Measurements from ENCODE around the gene SERPINA3. TPM values are rescaled to one million over a fixed set of nuclear protein-coding genes. Genes with fewer than 3 reads are reported as not detected.
A peak's percentile ranks its signal among the peaks of the same experiment; 100 is the strongest.
"Not testable (repeated sequence)": the region's sequence is repeated elsewhere in the genome, so short reads cannot be mapped to it uniquely, and the experiment has no call there.

SERPINA3 gene
- total RNA-seq, 2 donors from 2014 or later, result 232 to 284 TPM

DNA sequence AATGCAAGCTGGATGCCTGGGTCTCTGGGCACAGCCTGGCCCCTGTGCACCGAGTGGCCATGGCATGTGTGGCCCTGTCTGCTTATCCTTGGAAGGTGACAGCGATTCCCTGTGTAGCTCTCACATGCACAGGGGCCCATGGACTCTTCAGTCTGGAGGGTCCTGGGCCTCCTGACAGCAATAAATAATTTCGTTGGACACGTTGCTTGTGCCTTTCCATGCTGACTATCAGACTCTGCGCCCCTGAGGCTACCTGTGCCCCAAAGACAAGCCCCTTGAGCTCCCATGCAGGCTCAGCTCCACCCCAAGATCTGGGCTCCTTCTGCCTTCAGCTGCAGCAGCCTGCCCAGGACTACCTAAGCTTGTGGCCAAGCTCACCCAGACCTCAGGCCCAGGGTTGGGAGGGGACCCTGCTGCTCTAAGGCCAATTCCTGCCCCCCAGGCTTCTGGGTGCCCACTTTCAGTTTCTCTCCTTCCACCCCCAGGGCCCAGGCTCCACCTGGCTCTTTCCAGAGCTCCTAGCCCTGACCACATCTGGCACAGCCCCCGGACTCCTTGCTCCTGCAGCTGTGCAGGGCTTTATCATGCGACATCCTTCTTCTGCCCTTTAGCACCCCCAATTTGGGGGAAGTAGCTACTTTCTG lies 11.8 kb downstream of the SERPINA3 start:
- ATAC-seq (no peak), DNase-seq (no peak)
- intact Hi-C loops (cut with DNase I), result no loop called here

DNA sequence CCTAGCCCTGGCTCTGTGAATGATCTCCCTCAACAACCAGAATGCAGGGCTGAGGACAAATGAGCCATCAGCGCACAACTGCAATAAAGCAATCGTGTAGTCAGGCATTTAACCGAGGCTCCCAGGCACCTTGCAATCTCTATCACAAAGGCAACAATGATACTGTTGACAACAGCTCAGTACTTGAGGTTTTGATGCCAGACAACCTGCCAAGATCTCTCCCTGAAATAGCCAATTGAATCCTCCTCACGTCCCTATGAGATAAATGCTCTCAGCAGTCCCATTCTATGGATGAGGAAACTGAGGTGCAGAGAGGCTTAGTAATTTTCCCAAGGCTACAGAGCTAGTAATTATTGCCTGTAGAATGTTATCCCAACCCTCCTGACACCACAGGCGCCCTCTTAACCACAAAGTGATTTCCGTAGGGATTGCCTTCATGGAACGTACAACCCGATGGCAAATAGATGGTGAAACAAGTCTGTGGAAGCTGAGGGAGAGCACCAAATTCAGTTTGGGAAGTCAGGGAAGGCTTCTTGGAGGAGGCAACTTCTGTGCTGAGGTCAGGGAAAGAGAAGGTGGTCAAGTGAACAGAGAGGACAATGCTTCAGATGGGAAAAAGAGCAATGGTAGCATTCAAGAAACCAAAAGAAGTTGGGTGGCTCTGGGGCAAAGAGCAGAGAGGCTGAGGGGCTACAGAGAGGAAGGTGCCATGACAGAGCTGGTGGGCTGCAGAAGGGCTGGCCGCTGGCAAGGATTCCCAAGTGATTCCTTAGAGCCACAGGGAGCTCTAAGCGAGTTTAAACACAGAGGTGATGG lies 12.6 kb downstream of the SERPINA3 start:
- intact Hi-C loops (cut with DNase I), result no loop called here
- no peak for ATAC-seq
- DNase-seq, result no peak

DNA sequence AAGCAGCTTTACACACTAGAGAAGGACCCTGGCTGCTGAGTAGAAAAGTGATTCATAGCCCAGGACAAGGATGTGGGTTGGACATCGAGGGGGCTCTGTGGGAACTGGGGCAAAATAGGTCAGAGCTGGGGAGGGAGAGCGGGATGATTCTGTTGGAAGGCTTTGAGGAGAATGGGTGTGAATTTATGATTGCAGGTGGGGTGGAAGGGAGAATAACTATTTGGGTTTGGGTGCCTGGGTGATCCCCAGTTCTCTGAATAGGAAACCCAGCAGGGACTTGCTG lies 13.1 kb downstream of the SERPINA3 start:
- DNase-seq (no peak), ATAC-seq (peak in 1 of 2 donors; percentile 33)
- intact Hi-C loops (cut with DNase I), result no loop called here

GRCh38 chr14:94628578-94628977 lies 16.4 kb downstream of the SERPINA3 start:
- DNase-seq, result no peak
- intact Hi-C loops (cut with DNase I), result no loop called here

DNA sequence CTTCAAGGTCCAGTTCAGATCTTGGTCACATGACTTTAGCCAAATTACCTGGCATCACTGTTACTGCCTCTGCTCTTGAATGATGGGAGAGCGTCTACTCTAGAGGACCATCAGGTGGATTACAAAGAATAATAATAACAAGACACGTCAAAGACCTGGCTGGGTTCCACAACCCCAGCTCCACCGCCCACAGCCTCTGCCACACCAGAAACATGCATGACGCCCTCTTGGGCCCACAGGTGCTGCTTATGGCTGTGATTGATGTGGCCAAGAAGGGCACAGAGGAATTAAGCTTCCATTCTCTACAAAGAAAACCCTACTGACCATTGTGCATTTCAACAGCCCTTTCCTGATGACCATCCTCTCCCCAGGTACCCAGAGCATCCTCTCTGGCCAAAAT lies 18.2 kb downstream of the SERPINA3 start:
- ATAC-seq, result no peak
- intact Hi-C loops (cut with DNase I), result no loop called here

More at GRCh38 chr14:94628578-94628977, 16.4 kb downstream of the SERPINA3 start:
- no peak for ATAC-seq

GRCh38 chr14:94631050-94631449 lies 18.9 kb downstream of the SERPINA3 start:
- DNase-seq, result no peak
- no peak for ATAC-seq
- intact Hi-C loops (cut with DNase I), result no loop called here

More for the DNA sequence above, 18.2 kb downstream of the SERPINA3 start:
- no peak for DNase-seq

GRCh38 chr14:94631536-94632304 lies 19.5 kb downstream of the SERPINA3 start:
- ATAC-seq (no peak), DNase-seq (no peak)
- intact Hi-C loops (cut with DNase I), result no loop called here

DNA sequence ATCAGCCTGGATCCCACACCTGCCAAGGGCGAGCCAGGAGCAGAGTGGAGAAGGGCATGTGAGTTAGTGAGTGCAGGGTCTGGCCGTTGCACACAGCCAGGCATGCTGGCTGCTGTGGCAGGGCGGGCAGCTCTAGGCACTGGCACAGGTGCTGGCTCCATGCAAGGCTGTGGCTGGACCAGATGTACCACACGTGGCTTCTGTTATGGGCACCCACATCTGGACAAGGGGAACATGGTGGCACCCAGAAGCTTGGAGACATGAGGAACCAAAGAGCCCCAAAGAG lies 20.1 kb downstream of the SERPINA3 start:
- no peak for DNase-seq
- intact Hi-C loops (cut with DNase I), result no loop called here
- no peak for ATAC-seq

- ATAC-seq (no peak), DNase-seq (no peak)
- intact Hi-C loops (cut with DNase I), result no loop called here
These were observed 20.9 kb downstream of the SERPINA3 start for GRCh38 chr14:94633121-94633520.

DNA sequence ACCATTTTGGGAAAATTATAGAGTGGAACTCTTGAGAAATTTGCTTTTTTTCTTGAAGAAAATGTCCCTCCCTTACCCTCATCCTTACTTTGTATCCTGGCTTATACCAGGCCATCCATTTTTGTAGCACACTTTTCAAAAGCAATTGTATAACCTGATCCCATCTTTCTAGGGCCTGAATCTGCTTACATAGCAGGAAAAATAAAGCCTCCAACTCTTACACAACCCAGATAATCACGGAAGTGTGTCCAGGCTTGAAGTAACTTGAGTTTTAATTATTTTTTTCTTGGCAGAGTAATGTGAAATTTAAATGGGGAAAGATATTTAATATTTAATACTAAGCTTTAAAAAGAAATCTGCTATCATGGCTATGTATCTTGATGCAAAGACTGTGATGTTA lies 23.0 kb downstream of the SERPINA3 start:
- no peak for ATAC-seq
- no peak for DNase-seq
- intact Hi-C loops (cut with DNase I), result no loop called here

DNA sequence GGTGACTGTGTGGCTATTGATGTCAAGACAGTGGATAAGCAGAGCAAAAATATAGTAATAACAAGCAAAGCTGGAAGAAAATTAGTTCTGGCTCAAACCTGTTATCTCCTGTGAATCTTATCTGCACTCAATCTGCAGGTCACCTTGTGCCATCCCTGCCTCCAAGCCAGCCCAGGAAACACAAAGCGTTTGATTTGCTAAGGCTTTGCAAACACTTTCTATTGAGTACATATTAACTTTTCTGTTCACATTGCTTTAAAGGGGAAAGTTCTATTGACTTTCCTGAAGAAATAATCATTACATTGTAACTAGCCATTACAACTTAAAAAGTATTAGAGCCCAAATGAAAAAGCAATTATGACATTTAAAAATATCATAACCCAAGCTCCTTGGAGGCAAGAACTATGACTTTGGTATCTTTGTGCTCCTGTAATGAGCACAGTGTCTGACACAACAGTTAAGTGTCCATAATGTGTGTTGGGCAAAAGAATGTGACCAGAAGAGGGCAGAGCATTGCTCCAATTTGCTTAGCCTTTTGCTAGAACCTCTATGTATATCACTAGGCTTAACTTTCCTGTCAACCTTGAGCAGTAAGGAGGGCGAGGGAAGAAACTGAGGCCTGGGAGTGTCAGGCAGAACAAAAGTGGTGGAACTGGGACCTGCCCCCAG lies 24.7 kb downstream of the SERPINA3 start:
- ATAC-seq (no peak), DNase-seq (no peak)
- intact Hi-C loops (cut with DNase I), result no loop called here

DNA sequence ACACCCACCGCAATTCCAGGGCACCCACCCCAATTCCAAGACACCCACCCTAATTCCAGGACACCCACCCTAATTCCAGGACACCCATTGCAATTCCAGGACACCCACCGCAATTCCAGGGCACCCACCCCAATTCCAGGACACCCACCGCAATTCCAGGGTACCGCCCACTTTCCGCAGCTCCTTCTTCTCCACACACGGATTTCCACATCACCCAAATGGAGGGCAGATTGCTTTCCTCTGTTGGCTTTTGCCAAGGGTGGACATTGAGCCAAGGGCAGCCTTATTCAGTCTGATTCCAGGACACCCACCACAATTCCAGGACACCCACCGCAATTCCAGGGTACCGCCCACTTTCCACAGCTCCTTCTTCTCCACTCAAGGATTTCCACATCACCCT lies 25.6 kb downstream of the SERPINA3 start:
- intact Hi-C loops (cut with DNase I), result not testable (repeated sequence)

DNA sequence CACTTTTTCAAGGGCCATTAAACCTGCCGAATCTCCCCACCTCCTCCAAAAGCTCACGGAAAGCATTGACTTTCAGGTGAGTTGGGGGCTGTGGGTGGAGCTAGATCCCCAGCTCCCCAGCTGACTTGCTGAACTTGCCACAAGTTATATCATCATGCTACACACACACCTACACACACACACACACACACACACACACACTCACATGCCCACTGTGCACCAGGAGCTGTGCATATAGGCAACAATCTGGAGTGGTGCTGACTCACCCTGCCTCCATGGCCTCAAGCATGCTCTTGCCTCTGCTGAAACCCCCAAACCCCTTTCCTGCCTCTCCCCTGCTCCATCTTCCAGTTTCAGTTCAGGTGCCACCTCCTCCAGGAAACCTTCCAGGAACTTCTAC lies 26.1 kb downstream of the SERPINA3 start:
- intact Hi-C loops (cut with DNase I), result no loop called here
- DNase-seq (no peak), ATAC-seq (no peak)

More for the DNA sequence above, 25.6 kb downstream of the SERPINA3 start:
- DNase-seq, ATAC-seq: not testable (repeated sequence)

DNA sequence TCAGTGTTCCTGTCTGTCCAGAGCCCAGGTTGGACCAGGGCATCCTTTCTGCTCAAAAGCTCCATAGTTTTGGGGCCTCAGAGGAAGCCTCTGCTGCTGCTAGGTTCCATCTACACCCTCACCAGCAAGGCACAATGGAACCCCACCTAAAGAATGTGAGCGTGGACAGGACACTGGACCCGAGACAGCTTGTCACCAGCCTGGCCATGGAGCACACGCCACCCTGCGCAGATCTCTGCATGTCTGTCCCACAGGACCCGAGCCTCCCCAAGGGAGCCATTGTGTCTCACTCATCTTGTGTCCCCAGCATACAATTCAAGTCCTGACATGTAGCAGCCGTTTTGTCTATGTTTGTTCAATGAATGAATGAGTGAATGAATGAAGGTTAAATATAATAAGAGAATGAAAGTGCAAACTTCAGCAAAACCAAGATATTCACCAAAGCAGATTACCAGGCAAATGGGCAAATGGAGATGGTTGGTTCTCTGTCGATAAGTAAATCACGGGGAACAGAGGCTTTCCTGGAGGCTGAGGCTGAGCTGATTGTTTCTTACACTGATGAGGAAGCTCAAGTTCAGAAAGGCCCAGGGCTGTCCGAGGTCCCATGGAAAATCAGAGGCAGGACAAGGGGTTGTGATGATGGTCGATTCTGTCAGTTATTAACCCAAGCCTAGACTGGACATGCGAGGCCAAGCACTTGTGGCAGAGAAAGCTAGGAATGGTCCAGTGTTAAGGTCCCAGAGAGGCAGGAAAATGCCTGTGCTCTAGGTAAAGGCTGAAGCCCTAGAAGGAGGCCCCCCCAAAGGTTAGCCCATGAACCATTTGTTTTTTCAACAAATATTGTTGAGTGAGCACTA lies 27.0 kb downstream of the SERPINA3 start:
- ATAC-seq (no peak), DNase-seq (no peak)
- intact Hi-C loops (cut with DNase I), result no loop called here

GRCh38 chr14:94640721-94641631 lies 28.8 kb downstream of the SERPINA3 start:
- intact Hi-C loops (cut with DNase I), result no loop called here
- DNase-seq, result no peak
- ATAC-seq, result no peak

DNA sequence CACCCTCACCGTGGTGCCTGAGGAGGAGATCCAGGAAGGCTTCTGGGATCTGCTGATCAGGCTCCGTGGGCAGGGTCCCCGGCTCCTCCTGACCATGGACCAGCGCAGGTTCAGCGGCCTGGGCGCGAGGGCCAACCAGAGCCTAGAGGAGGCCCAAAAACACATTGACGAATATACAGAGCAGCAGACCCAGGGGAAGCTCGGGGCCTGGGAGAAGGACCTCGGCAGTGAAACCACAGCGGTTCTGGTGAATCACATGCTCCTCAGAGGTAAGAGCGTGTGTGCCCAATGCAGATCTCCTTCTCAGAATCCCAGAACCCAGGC lies 29.4 kb downstream of the SERPINA3 start:
- DNase-seq (no peak), ATAC-seq (no peak)
- intact Hi-C loops (cut with DNase I), result no loop called here

- DNase-seq, result no peak
- ATAC-seq, result no peak
- intact Hi-C loops (cut with DNase I), result no loop called here
These were observed 31.3 kb downstream of the SERPINA3 start for GRCh38 chr14:94643316-94644101.
